Left ventricle myocardium inferior (tissue), 1 donor: ENCODE data around the gene SKAP2. TPM values are rescaled to one million over a fixed set of nuclear protein-coding genes. Genes with fewer than 3 reads are reported as not detected.

Experiments
- DNase-seq: peaks from one replicate; pipeline ENCODE4 v3.0.0-alpha.2; 2020
- H3K27ac ChIP-seq: fragments of 200-600 bp; replicated peaks from 2 replicates; pipeline ENCODE4 v1.8.0; 2021
- H3K27me3 ChIP-seq: fragments of 200-600 bp; 2 replicates; pipeline ENCODE4 v1.8.0; 2021; ENCODE audit warnings: low read depth
- H3K36me3 ChIP-seq: fragments of 200-600 bp; 2 replicates; pipeline ENCODE4 v1.8.0; 2021
- H3K4me1 ChIP-seq: fragments of 200-600 bp; 2 replicates; pipeline ENCODE4 v1.8.0; 2021
- H3K4me3 ChIP-seq: fragments of 200-600 bp; 2 replicates; pipeline ENCODE4 v1.8.0; 2021; ENCODE audit warnings: mild to moderate bottlenecking, moderate library complexity
- H3K9me3 ChIP-seq: fragments of 200-600 bp; replicated peaks from 2 replicates; pipeline ENCODE4 v1.8.0; 2021
- CTCF ChIP-seq: fragments of 200-600 bp; IDR thresholded peaks from 2 replicates; pipeline ENCODE4 v1.8.0; 2021; ENCODE audit warnings: antibody characterized with exemption, mild to moderate bottlenecking, borderline replicate concordance
- intact Hi-C: fragments of 100-400 bp; cut with micrococcal nuclease; formaldehyde crosslinking; loops from one replicate; pipeline ENCODE4 v1.11.0; 2022
- total RNA-seq: library from RNA; stranded (reverse); fragmentation: NEBNext Ultra II Directional; extraction: Animal tissue kit (Norgen Biotek cat#: 25700); gene quantifications from one replicate; pipeline ENCODE4 v1.2.1, GENCODE V29; 2021
- donor health status: DM: no; HTN: yes; CAD: no; lungs with severe emphysema.

The SKAP2 gene
- total RNA-seq, 1 donor from 2014 or later: 5.2 TPM

DNA sequence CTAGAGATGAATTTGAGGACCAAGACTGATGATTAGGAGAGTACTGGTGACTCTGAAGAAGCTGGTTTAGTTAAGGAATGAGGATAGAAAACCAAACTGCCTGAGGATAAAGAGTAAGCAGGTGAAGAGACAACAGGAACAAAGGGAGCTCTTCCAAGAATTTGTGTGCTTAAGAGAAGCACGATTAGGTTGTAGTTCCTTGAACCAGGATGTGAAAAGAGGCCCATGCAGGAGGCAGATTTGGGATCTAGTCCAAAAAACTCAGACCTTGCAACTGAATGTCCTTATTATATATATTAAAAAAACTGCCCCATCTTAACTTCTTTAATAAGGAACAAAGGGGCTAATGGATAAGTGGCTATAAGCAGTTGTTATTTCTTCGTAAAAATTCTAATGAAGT is 150.4 kb downstream of the SKAP2 start:
- no peak for TF ChIP-seq CTCF
- Histone ChIP-seq H3K4me1 (no peaks in the 10 kb centered on the region), H3K27ac (no peak overlapping the region), H3K27me3 (peaks cover 17% of the 10 kb centered on the region), H3K36me3 (no peaks in the 10 kb centered on the region), H3K4me3 (no peak overlapping the region), H3K9me3 (no peaks in the 10 kb centered on the region)
- intact Hi-C loops: no loop called here
- DNase-seq: no peak

DNA sequence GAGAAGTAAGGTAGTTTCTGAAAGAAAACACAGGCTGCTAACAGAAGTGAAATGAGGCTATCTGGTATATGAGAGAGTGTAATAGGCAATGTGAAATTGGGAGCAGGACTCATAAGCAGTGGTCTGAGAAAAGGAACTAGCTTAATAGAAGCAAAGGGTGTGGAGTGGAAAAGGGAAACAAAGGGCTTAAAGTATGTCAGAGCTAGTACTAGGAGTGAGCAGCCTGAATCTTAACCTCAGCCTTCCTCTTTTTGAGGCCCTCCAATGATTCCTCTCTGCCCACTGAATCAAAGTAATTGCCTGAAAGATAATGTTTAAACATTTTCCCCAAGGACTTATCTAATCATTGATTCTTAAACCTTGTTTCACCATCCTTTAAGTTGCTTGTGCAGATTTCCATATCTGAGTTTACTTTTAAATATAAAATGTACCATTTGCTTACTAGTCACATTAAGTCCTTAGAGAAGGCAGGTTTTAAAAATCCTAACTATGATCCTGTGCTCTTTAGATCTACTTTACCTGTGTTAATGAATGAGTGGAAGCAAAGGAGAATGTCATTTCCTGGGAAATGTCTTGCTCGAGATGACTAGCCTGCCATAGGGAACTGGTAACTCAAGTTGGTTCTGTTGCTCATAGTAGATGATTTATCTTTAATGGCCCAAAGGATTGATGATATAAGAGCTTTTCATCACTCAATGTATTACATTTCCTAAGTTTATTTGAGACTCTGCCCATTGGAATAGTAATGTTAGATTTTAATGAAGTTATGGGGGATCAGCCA is 155.0 kb downstream of the SKAP2 start:
- TF ChIP-seq CTCF: no peak
- intact Hi-C loops: no loop called here
- Histone ChIP-seq H3K4me3 (no peak overlapping the region), H3K27ac (no peak overlapping the region), H3K27me3 (no peaks in the 10 kb centered on the region), H3K4me1 (no peaks in the 10 kb centered on the region), H3K9me3 (no peaks in the 10 kb centered on the region), H3K36me3 (no peaks in the 10 kb centered on the region)
- no peak for DNase-seq

DNA sequence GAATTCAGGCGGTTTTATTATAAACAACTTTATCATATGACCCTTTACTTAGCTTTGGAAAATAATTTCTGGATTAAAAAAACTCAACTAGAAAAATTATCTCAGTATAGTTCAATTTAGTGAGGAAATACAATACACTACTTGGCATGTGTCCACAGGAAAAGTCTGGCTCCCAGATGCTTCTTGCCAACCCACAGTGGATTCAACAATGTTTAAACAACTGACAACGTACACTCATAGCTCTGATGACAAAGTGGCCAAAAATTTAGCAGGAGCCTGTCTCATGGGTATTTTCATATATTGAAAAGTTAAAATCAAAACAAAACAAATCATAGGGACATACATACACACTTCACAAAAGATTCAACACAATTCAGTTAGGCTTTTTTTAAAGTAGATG is 158.8 kb downstream of the SKAP2 start:
- no peak for TF ChIP-seq CTCF
- Histone ChIP-seq H3K27me3 (no peaks in the 10 kb centered on the region), H3K27ac (no peak overlapping the region), H3K4me1 (no peaks in the 10 kb centered on the region), H3K9me3 (no peaks in the 10 kb centered on the region), H3K4me3 (no peak overlapping the region), H3K36me3 (no peaks in the 10 kb centered on the region)
- intact Hi-C loops: no loop called here
- DNase-seq: no peak

DNA sequence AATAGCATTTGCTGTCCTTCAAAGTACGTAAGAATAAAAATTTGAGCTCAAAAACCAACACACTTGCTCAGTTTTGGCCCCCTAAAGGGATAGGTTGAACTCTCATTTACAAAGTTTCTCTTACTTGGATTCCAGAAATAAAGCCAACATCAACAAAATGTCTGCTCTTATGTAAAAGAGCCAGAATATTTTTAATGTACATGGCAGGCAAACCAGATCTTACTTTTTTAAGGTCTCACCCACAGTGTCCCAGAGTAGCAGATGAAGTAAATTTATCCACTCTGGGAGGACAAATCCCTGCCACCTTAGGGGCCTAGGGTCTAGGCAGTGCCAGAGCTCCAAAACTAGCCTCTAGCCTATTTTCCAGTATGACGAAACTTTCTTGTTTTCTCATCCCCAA is 159.6 kb downstream of the SKAP2 start:
- DNase-seq: no peak
- intact Hi-C loops: no loop called here
- TF ChIP-seq CTCF: no peak
- Histone ChIP-seq H3K36me3 (no peaks in the 10 kb centered on the region), H3K9me3 (no peaks in the 10 kb centered on the region), H3K4me3 (no peak overlapping the region), H3K4me1 (no peaks in the 10 kb centered on the region), H3K27ac (no peak overlapping the region), H3K27me3 (no peaks in the 10 kb centered on the region)

GRCh38 chr7:26704036-26704435 is 160.4 kb downstream of the SKAP2 start:
- Histone ChIP-seq H3K4me3 (no peak overlapping the region), H3K36me3 (no peaks in the 10 kb centered on the region), H3K4me1 (no peaks in the 10 kb centered on the region), H3K27ac (no peak overlapping the region), H3K9me3 (no peaks in the 10 kb centered on the region), H3K27me3 (no peaks in the 10 kb centered on the region)
- DNase-seq: no peak
- intact Hi-C loops: no loop called here
- no peak for TF ChIP-seq CTCF
